Measurements from ENCODE around the gene ATP8A2. TPM values are rescaled to one million over a fixed set of nuclear protein-coding genes. Genes with fewer than 3 reads are reported as not detected.

The ATP8A2 gene
- total RNA-seq, 1 experiment from 2014 or later = 5.2 TPM

DNA sequence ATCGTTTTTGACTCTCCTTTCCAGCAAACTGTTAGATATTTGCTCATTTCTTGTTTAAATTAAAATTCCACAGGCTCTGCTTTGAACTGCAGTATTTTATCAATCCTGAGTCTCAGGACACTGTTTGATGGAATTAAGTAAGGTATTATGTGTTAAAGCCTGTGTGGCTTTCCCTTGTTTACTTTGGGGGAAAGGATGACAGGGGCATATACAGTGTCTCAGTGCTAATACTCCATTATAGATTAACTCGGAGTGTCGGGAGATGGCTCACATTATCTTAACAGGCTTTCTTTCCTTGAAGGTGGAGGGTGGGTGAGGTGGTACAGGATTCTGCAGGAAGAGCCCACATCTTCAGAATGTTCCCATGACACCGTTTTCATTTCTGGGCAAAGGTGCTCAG is 595.4 kb downstream of the ATP8A2 start (continued):
- TF ChIP-seq, protein P1, sequence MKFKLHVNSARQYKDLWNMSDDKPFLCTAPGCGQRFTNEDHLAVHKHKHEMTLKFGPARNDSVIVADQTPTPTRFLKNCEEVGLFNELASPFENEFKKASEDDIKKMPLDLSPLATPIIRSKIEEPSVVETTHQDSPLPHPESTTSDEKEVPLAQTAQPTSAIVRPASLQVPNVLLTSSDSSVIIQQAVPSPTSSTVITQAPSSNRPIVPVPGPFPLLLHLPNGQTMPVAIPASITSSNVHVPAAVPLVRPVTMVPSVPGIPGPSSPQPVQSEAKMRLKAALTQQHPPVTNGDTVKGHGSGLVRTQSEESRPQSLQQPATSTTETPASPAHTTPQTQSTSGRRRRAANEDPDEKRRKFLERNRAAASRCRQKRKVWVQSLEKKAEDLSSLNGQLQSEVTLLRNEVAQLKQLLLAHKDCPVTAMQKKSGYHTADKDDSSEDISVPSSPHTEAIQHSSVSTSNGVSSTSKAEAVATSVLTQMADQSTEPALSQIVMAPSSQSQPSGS (CRISPR knock-in tag; IDR thresholded peaks at IDR 0.05; ENCODE audit: borderline replicate concordance, low read depth) = no peak

DNA sequence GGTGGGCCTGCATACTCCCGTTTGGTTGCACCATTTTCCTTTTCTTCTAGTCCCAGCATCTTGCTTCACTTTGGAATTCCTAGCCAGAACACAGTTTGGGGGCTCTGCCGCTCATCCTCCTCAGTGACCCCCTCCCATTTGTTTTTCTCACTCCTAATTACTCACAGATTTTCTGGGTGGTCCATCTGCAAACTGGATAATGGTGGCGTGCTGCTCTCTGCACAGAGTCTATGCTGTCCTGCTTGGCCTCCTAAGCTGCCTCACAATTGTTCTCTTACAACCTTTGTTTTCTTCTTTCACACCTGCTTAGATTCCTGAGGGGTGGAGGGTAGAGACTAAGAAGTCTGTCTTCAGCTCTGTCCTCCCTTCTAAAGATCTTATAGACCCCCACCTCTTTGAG is 599.3 kb downstream of the ATP8A2 start:
- Mint-ChIP-seq H3K4me3 (no peak overlapping the region), H3K36me3 (no peaks in the 10 kb centered on the region), H3K27ac (no peak overlapping the region), H3K27me3 (ENCODE audit: low read depth) (peaks cover 36% of the 10 kb centered on the region), H3K9me3 (no peaks in the 10 kb centered on the region), H3K4me1 (peaks cover 80% of the 10 kb centered on the region)
- TF ChIP-seq, protein P2, sequence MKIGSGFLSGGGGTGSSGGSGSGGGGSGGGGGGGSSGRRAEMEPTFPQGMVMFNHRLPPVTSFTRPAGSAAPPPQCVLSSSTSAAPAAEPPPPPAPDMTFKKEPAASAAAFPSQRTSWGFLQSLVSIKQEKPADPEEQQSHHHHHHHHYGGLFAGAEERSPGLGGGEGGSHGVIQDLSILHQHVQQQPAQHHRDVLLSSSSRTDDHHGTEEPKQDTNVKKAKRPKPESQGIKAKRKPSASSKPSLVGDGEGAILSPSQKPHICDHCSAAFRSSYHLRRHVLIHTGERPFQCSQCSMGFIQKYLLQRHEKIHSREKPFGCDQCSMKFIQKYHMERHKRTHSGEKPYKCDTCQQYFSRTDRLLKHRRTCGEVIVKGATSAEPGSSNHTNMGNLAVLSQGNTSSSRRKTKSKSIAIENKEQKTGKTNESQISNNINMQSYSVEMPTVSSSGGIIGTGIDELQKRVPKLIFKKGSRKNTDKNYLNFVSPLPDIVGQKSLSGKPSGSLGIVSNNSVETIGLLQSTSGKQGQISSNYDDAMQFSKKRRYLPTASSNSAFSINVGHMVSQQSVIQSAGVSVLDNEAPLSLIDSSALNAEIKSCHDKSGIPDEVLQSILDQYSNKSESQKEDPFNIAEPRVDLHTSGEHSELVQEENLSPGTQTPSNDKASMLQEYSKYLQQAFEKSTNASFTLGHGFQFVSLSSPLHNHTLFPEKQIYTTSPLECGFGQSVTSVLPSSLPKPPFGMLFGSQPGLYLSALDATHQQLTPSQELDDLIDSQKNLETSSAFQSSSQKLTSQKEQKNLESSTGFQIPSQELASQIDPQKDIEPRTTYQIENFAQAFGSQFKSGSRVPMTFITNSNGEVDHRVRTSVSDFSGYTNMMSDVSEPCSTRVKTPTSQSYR (CRISPR knock-in tag; IDR thresholded peaks at IDR 0.05) = no peak
- no peak for TF ChIP-seq FOXK1 (CRISPR knock-in tag; IDR thresholded peaks at IDR 0.05)
- no peak for TF ChIP-seq FOXP1 (CRISPR knock-in tag; IDR thresholded peaks at IDR 0.05; ENCODE audit: borderline replicate concordance)
- no peak for TF ChIP-seq OVOL2 (CRISPR knock-in tag; IDR thresholded peaks at IDR 0.05; ENCODE audit: borderline replicate concordance)
- TF ChIP-seq, protein P3, sequence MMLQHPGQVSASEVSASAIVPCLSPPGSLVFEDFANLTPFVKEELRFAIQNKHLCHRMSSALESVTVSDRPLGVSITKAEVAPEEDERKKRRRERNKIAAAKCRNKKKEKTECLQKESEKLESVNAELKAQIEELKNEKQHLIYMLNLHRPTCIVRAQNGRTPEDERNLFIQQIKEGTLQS (CRISPR knock-in tag; conservative IDR thresholded peaks at IDR 0.05) = no peak
- TF ChIP-seq KAT7 (CRISPR knock-in tag; IDR thresholded peaks at IDR 0.05; ENCODE audit: borderline replicate concordance) = no peak
- TF ChIP-seq, protein P4, sequence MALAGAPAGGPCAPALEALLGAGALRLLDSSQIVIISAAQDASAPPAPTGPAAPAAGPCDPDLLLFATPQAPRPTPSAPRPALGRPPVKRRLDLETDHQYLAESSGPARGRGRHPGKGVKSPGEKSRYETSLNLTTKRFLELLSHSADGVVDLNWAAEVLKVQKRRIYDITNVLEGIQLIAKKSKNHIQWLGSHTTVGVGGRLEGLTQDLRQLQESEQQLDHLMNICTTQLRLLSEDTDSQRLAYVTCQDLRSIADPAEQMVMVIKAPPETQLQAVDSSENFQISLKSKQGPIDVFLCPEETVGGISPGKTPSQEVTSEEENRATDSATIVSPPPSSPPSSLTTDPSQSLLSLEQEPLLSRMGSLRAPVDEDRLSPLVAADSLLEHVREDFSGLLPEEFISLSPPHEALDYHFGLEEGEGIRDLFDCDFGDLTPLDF (CRISPR knock-in tag; IDR thresholded peaks at IDR 0.05) = no peak
- TF ChIP-seq, protein P5, sequence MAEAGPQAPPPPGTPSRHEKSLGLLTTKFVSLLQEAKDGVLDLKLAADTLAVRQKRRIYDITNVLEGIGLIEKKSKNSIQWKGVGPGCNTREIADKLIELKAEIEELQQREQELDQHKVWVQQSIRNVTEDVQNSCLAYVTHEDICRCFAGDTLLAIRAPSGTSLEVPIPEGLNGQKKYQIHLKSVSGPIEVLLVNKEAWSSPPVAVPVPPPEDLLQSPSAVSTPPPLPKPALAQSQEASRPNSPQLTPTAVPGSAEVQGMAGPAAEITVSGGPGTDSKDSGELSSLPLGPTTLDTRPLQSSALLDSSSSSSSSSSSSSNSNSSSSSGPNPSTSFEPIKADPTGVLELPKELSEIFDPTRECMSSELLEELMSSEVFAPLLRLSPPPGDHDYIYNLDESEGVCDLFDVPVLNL (CRISPR knock-in tag; IDR thresholded peaks at IDR 0.05; ENCODE audit: borderline replicate concordance, low read depth) = no peak
- TF ChIP-seq, protein P6, sequence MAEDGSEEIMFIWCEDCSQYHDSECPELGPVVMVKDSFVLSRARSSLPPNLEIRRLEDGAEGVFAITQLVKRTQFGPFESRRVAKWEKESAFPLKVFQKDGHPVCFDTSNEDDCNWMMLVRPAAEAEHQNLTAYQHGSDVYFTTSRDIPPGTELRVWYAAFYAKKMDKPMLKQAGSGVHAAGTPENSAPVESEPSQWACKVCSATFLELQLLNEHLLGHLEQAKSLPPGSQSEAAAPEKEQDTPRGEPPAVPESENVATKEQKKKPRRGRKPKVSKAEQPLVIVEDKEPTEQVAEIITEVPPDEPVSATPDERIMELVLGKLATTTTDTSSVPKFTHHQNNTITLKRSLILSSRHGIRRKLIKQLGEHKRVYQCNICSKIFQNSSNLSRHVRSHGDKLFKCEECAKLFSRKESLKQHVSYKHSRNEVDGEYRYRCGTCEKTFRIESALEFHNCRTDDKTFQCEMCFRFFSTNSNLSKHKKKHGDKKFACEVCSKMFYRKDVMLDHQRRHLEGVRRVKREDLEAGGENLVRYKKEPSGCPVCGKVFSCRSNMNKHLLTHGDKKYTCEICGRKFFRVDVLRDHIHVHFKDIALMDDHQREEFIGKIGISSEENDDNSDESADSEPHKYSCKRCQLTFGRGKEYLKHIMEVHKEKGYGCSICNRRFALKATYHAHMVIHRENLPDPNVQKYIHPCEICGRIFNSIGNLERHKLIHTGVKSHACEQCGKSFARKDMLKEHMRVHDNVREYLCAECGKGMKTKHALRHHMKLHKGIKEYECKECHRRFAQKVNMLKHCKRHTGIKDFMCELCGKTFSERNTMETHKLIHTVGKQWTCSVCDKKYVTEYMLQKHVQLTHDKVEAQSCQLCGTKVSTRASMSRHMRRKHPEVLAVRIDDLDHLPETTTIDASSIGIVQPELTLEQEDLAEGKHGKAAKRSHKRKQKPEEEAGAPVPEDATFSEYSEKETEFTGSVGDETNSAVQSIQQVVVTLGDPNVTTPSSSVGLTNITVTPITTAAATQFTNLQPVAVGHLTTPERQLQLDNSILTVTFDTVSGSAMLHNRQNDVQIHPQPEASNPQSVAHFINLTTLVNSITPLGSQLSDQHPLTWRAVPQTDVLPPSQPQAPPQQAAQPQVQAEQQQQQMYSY (CRISPR knock-in tag; IDR thresholded peaks at IDR 0.05) = no peak
- TF ChIP-seq, protein P1 (CRISPR knock-in tag; IDR thresholded peaks at IDR 0.05; ENCODE audit: borderline replicate concordance, low read depth) = no peak
- no peak for TF ChIP-seq ZNF423 (CRISPR knock-in tag; IDR thresholded peaks at IDR 0.05)
- TF ChIP-seq CREB1 (CRISPR knock-in tag; IDR thresholded peaks at IDR 0.05) = no peak
- no peak for TF ChIP-seq NFATC4 (CRISPR knock-in tag; IDR thresholded peaks at IDR 0.05)
- TF ChIP-seq, protein P7, sequence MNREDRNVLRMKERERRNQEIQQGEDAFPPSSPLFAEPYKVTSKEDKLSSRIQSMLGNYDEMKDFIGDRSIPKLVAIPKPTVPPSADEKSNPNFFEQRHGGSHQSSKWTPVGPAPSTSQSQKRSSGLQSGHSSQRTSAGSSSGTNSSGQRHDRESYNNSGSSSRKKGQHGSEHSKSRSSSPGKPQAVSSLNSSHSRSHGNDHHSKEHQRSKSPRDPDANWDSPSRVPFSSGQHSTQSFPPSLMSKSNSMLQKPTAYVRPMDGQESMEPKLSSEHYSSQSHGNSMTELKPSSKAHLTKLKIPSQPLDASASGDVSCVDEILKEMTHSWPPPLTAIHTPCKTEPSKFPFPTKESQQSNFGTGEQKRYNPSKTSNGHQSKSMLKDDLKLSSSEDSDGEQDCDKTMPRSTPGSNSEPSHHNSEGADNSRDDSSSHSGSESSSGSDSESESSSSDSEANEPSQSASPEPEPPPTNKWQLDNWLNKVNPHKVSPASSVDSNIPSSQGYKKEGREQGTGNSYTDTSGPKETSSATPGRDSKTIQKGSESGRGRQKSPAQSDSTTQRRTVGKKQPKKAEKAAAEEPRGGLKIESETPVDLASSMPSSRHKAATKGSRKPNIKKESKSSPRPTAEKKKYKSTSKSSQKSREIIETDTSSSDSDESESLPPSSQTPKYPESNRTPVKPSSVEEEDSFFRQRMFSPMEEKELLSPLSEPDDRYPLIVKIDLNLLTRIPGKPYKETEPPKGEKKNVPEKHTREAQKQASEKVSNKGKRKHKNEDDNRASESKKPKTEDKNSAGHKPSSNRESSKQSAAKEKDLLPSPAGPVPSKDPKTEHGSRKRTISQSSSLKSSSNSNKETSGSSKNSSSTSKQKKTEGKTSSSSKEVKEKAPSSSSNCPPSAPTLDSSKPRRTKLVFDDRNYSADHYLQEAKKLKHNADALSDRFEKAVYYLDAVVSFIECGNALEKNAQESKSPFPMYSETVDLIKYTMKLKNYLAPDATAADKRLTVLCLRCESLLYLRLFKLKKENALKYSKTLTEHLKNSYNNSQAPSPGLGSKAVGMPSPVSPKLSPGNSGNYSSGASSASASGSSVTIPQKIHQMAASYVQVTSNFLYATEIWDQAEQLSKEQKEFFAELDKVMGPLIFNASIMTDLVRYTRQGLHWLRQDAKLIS (CRISPR knock-in tag; IDR thresholded peaks at IDR 0.05; ENCODE audit: borderline replicate concordance) = no peak
- no peak for TF ChIP-seq ZNF219 (CRISPR knock-in tag; IDR thresholded peaks at IDR 0.05; ENCODE audit: borderline replicate concordance)
- ATAC-seq = peak; percentile 42
- no peak for DNase-seq (ENCODE audit: low spot score)
- ChIA-PET CTCF (interaction anchor here (1.6 kb wide), 1 partner anchor 66 kb away, joined by 7 read pairs; no protein-coding TSS in a partner anchor), POLR2A (interaction anchor here (0.6 kb wide), 1 partner anchor 86 kb away, joined by 3 read pairs; no protein-coding TSS in a partner anchor)

All from WTC11 (cell line).